Osteoblast (primary cell): ENCODE data around the gene HPX. TPM values are rescaled to one million over a fixed set of nuclear protein-coding genes. Genes with fewer than 3 reads are reported as not detected.

Experiments
- DNase-seq: peaks from one replicate; pipeline ENCODE4 v3.0.0; 2011; ENCODE audit warnings: low spot score, mixed read lengths; ENCODE audit not compliant: insufficient read length; ENCODE audit errors: missing footprints
- H2AFZ ChIP-seq: 2 replicates; pipeline ENCODE4 v1.6.0; 2011; ENCODE audit warnings: mild to moderate bottlenecking, low read length
- H3K27ac ChIP-seq: 2 replicates; pipeline ENCODE4 v1.5.1; 2011; ENCODE audit warnings: mild to moderate bottlenecking, low read depth, low read length, moderate library complexity
- H3K27me3 ChIP-seq: 2 replicates; pipeline ENCODE4 v1.6.0; 2012; ENCODE audit warnings: mild to moderate bottlenecking, control low read depth, inconsistent platforms, low read length, moderate library complexity; ENCODE audit not compliant: insufficient read depth
- H3K36me3 ChIP-seq: 2 replicates; pipeline ENCODE4 v1.5.1; 2011; ENCODE audit warnings: mild to moderate bottlenecking, low read length, control low read depth, moderate library complexity; ENCODE audit not compliant: insufficient read depth
- H3K4me1 ChIP-seq: 2 replicates; pipeline ENCODE4 v1.5.1; 2011; ENCODE audit warnings: mild to moderate bottlenecking, low read length, control low read depth, moderate library complexity; ENCODE audit not compliant: insufficient read depth
- H3K4me2 ChIP-seq: 2 replicates; pipeline ENCODE4 v1.6.0; 2011; ENCODE audit warnings: mild to moderate bottlenecking, low read length; ENCODE audit not compliant: insufficient read depth
- H3K4me3 ChIP-seq: fragments of 200-600 bp; sonication (generic); 3 replicates; pipeline ENCODE4 v1.5.1; 2012; ENCODE audit warnings: mild to moderate bottlenecking, low read length, inconsistent platforms; ENCODE audit not compliant: insufficient read depth
- H3K79me2 ChIP-seq: 2 replicates; pipeline ENCODE4 v1.6.0; 2012; ENCODE audit warnings: mild to moderate bottlenecking, low read length, control low read depth, inconsistent platforms; ENCODE audit not compliant: insufficient read depth
- H3K9me3 ChIP-seq: 2 replicates; pipeline ENCODE4 v1.5.1; 2011; ENCODE audit warnings: low read depth, low read length, control low read depth
- H4K20me1 ChIP-seq: 2 replicates; pipeline ENCODE4 v1.6.0; 2012; ENCODE audit warnings: mild to moderate bottlenecking, low read length, control low read depth; ENCODE audit not compliant: insufficient read depth
- total RNA-seq: library from RNA; depleted of rRNA; stranded (reverse); fragments of >200 nt; gene quantifications from 2 replicates; pipeline ENCODE4 v1.2.3, GENCODE V29; 2012
- TF ChIP-seq, protein P1 (sequence below): IDR thresholded peaks from 2 replicates; pipeline ENCODE4 v1.5.1; 2011; ENCODE audit warnings: mild to moderate bottlenecking, low read depth, low read length, moderate library complexity; ENCODE audit errors: extremely low read depth

HPX gene
- total RNA-seq, 1 donor: 1.1 TPM

DNA sequence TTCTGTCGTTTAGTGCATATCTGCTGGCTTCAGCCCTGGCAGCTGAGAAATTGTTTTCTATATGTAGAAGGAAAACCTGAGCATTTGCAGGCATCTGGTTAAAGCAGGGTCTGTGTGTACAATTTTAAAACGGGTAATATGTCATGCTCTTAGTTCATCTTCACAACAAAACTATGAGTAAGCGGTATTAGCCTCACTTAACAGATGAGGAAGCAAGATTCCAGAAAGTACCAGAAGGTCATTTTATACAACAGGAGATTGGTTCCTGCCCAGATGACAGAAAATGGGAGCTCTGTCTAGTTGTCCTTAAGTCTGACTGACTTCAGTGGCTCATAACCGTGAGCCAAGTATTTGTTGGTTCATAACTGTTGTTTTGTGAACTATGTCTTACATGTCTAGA, 41.7 kb upstream of the HPX start:
- Histone ChIP-seq H4K20me1 (peaks cover 34% of the 10 kb centered on the region), H2AFZ (no peak overlapping the region), H3K36me3 (peaks cover 69% of the 10 kb centered on the region), H3K27ac (peak overlapping the region; percentile 97), H3K4me1 (peaks cover 25% of the 10 kb centered on the region), H3K79me2 (peaks cover 75% of the 10 kb centered on the region), H3K27me3 (no peaks in the 10 kb centered on the region), H3K4me3 (peak overlapping the region; percentile 99), H3K9me3 (no peaks in the 10 kb centered on the region), H3K4me2 (peak overlapping the region; percentile 94)
- TF ChIP-seq, protein P1, sequence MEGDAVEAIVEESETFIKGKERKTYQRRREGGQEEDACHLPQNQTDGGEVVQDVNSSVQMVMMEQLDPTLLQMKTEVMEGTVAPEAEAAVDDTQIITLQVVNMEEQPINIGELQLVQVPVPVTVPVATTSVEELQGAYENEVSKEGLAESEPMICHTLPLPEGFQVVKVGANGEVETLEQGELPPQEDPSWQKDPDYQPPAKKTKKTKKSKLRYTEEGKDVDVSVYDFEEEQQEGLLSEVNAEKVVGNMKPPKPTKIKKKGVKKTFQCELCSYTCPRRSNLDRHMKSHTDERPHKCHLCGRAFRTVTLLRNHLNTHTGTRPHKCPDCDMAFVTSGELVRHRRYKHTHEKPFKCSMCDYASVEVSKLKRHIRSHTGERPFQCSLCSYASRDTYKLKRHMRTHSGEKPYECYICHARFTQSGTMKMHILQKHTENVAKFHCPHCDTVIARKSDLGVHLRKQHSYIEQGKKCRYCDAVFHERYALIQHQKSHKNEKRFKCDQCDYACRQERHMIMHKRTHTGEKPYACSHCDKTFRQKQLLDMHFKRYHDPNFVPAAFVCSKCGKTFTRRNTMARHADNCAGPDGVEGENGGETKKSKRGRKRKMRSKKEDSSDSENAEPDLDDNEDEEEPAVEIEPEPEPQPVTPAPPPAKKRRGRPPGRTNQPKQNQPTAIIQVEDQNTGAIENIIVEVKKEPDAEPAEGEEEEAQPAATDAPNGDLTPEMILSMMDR: no peak
- DNase-seq: no peak

DNA sequence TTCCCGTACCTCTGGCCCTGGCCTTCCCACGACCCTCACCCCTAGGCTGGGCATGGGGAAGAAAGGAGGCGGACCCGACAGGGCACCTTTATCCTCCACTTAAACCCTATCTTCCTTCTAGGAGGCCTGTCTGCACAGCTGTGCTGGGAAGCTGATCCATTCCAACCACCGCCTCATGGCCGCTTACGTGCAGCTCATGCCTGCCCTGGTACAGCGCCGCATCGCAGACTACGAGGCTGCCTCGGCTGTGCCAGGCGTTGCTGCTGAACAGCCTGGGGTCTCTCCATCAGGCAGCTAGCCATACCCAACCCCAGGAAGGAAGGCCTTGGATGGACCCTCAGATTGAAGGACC, 41.1 kb upstream of the HPX start:
- H3K79me2 ChIP-seq: peaks cover 75% of the 10 kb centered on the region

DNA sequence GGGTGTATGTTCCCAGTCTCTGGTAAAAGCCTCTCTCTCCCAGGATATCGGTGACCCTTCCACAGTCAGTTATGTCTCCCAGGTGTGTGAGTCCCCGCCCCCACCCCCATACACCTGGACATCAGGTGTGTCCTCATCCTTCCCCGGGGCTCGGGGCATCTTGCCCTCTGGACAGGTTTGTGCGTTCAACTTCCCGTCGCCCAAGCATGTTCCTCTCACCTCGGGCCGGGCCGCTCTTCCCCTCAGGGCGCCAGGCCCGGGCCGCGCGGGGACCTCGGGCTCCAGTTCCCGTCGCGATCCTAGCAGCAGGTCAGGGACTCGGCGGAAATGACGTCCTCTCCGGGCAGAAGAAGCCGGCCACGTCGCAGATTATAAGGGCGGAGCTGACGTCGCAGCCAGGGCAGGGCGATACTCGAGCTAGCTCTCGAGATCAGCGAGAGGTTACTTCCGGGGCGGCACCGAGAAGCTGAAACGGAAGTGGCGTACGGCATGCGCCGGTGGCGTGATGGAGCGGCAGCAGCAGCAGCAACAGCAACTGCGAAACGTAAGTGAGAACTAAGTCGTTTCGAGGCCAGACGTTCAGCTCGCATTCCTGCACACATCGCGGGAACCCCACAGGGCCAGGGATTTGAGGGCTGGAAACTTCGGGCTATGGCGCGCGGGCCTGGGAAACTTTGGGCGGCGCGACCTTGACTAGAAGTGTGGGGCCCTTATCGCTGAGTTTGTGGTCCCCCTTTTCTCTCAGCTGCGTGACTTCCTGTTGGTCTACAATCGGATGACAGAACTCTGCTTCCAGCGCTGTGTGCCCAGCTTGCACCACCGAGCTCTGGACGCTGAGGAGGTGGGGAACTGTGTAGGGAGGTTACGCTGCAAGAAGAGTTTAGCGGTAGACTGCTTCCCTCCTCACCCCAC, 40.5 kb upstream of the HPX start, which contains the start of the genes ARFIP2 and TIMM10B:
Gene ARFIP2, minus strand, starts transcription at position 320 of the 912 bp plus-strand sequence. CDS start 910 bp downstream, outside the sequence.
Gene TIMM10B, plus strand, starts transcription at position 490 of the 912 bp plus-strand sequence. Its CDS starts 16 bp downstream, at position 506.
- peak within 1 kb of the TSS; percentile 97 for H3K27ac ChIP-seq
- H4K20me1 ChIP-seq: peaks cover 30% of the 10 kb centered on the region
- peak; percentile 99 for DNase-seq
- H3K27me3 ChIP-seq: no peaks in the 10 kb centered on the region
- peaks cover 73% of the 10 kb centered on the region for H3K36me3 ChIP-seq
- TF ChIP-seq, protein P1: no peak
- H3K4me3 ChIP-seq: peak within 1 kb of the TSS; percentile 99
- H3K4me1 ChIP-seq: peaks cover 25% of the 10 kb centered on the region
- H3K9me3 ChIP-seq: no peaks in the 10 kb centered on the region
- peaks cover 71% of the 10 kb centered on the region for H3K79me2 ChIP-seq
- peak within 1 kb of the TSS; percentile 94 for H3K4me2 ChIP-seq
- peak within 1 kb of the TSS; percentile 83 for H2AFZ ChIP-seq

More for the DNA sequence above, 41.1 kb upstream of the HPX start:
- Histone ChIP-seq H3K4me2 (peak overlapping the region; percentile 94), H3K4me3 (peak overlapping the region; percentile 99), H2AFZ (peak overlapping the region; percentile 83), H3K27me3 (no peaks in the 10 kb centered on the region), H3K27ac (peak overlapping the region; percentile 97), H4K20me1 (peaks cover 34% of the 10 kb centered on the region), H3K36me3 (peaks cover 73% of the 10 kb centered on the region), H3K9me3 (no peaks in the 10 kb centered on the region), H3K4me1 (peaks cover 25% of the 10 kb centered on the region)
- TF ChIP-seq, protein P1: no peak
- no peak for DNase-seq
